DND-41 (cell line): ENCODE measurements around the gene HGD.

Source experiments
- ATAC-seq: fragments of 200-7000 bp; cut with Tn5 transposase; 3 replicates; pipeline ENCODE4 v1.9.1; 2021; ENCODE audit warnings: low read depth; ENCODE audit not compliant: insufficient read depth
- DNase-seq: peaks from one replicate; pipeline ENCODE4 v3.0.0-alpha.2; 2020
- H2AFZ ChIP-seq: 2 replicates; pipeline ENCODE4 v1.6.0; 2012; ENCODE audit warnings: low read depth, low read length
- H3K27ac ChIP-seq: 2 replicates; pipeline ENCODE4 v1.5.1; 2012; ENCODE audit warnings: low read length, inconsistent platforms
- H3K27me3 ChIP-seq: fragments of 200-600 bp; sonication (generic); 2 replicates; pipeline ENCODE4 v1.6.0; 2012; ENCODE audit warnings: low read length, mild to moderate bottlenecking, inconsistent platforms; ENCODE audit not compliant: insufficient read depth, poor library complexity
- H3K36me3 ChIP-seq: 2 replicates; pipeline ENCODE4 v1.5.1; 2012; ENCODE audit warnings: low read length, inconsistent platforms; ENCODE audit not compliant: insufficient read depth
- H3K4me1 ChIP-seq: 2 replicates; pipeline ENCODE4 v1.5.1; 2012; ENCODE audit warnings: mild to moderate bottlenecking, low read length; ENCODE audit not compliant: insufficient read depth
- H3K4me2 ChIP-seq: 2 replicates; pipeline ENCODE4 v1.6.0; 2012; ENCODE audit warnings: mild to moderate bottlenecking, moderate library complexity, low read length, inconsistent platforms; ENCODE audit not compliant: insufficient read depth
- H3K4me3 ChIP-seq, 2 experiments: fragments of 200-600 bp in 1 of 2; shearing (Covaris generic) in 1 of 2; 2 replicates each; pipeline ENCODE4 v1.5.1; 2012 to 2016; ENCODE audit warnings: inconsistent platforms in 2 of 2, low read length in 2 of 2, mild to moderate bottlenecking in 2 of 2, low read depth in 1 of 2, moderate library complexity in 1 of 2
- H3K79me2 ChIP-seq: 2 replicates; pipeline ENCODE4 v1.6.0; 2012; ENCODE audit warnings: low read length, inconsistent platforms; ENCODE audit not compliant: insufficient read depth
- H3K9ac ChIP-seq: 2 replicates; pipeline ENCODE4 v1.6.0; 2012; ENCODE audit warnings: low read depth, mild to moderate bottlenecking, inconsistent platforms, low read length, moderate library complexity
- H3K9me3 ChIP-seq: 2 replicates; pipeline ENCODE4 v1.5.1; 2012; ENCODE audit warnings: low read length, moderate library complexity, mild to moderate bottlenecking, inconsistent platforms; ENCODE audit not compliant: insufficient read depth, severe bottlenecking
- H4K20me1 ChIP-seq: 2 replicates; pipeline ENCODE4 v1.6.0; 2012; ENCODE audit warnings: low read length; ENCODE audit not compliant: insufficient read depth
- CTCF ChIP-seq: IDR thresholded peaks from 2 replicates; pipeline ENCODE4 v1.5.1; 2012; ENCODE audit warnings: borderline replicate concordance, low read length, moderate library complexity, mild to moderate bottlenecking; ENCODE audit not compliant: poor library complexity, severe bottlenecking; ENCODE audit errors: extremely low read depth
- EZH2 ChIP-seq: IDR thresholded peaks from 3 replicates; pipeline ENCODE4 v1.6.1; 2012; ENCODE audit warnings: borderline replicate concordance, low read depth, mild to moderate bottlenecking, moderate library complexity, low read length, inconsistent platforms; ENCODE audit not compliant: severe bottlenecking

HGD gene

GRCh38 chr3:120637851-120638559, 44.0 kb downstream of the HGD start:
- Histone ChIP-seq H2AFZ (no peak overlapping the region), H3K9ac (no peak overlapping the region), H4K20me1 (no peaks in the 10 kb centered on the region), H3K79me2 (no peaks in the 10 kb centered on the region), H3K4me3 (no peak overlapping the region), H3K9me3 (no peaks in the 10 kb centered on the region), H3K4me2 (no peak overlapping the region), H3K4me1 (no peaks in the 10 kb centered on the region), H3K36me3 (no peaks in the 10 kb centered on the region), H3K27ac (no peak overlapping the region), H3K27me3 (no peaks in the 10 kb centered on the region)
- DNase-seq (no peak), ATAC-seq (no peak)
- TF ChIP-seq EZH2 (no peak), CTCF (no peak)

GRCh38 chr3:120636795-120637401, 45.1 kb downstream of the HGD start:
- no peak overlapping the region for H3K4me2 ChIP-seq
- no peaks in the 10 kb centered on the region for H3K9me3 ChIP-seq
- no peak overlapping the region for H3K9ac ChIP-seq
- H3K27me3 ChIP-seq, result no peaks in the 10 kb centered on the region
- H3K79me2 ChIP-seq, result no peaks in the 10 kb centered on the region
- no peak overlapping the region for H3K4me3 ChIP-seq
- H3K36me3 ChIP-seq, result no peaks in the 10 kb centered on the region
- no peaks in the 10 kb centered on the region for H4K20me1 ChIP-seq
- no peak for DNase-seq
- H3K4me1 ChIP-seq, result no peaks in the 10 kb centered on the region
- no peak for ATAC-seq
- no peak overlapping the region for H2AFZ ChIP-seq
- TF ChIP-seq EZH2, result no peak
- no peak for TF ChIP-seq CTCF
- no peak overlapping the region for H3K27ac ChIP-seq

- Histone ChIP-seq H3K4me3 (no peak overlapping the region), H3K79me2 (no peaks in the 10 kb centered on the region), H3K9me3 (no peaks in the 10 kb centered on the region), H3K27ac (no peak overlapping the region), H4K20me1 (no peaks in the 10 kb centered on the region), H3K4me1 (no peaks in the 10 kb centered on the region), H3K36me3 (no peaks in the 10 kb centered on the region), H3K27me3 (no peaks in the 10 kb centered on the region), H3K9ac (no peak overlapping the region), H2AFZ (no peak overlapping the region), H3K4me2 (no peak overlapping the region)
- no peak for DNase-seq
- ATAC-seq, result no peak
- TF ChIP-seq EZH2, result no peak
- no peak for TF ChIP-seq CTCF
Measured at GRCh38 chr3:120634539-120634938, 47.5 kb downstream of the HGD start.
